ENCODE results near the gene CES3.
A peak's percentile ranks its signal among the peaks of the same experiment; 100 is the strongest.

CES3 gene

DNA sequence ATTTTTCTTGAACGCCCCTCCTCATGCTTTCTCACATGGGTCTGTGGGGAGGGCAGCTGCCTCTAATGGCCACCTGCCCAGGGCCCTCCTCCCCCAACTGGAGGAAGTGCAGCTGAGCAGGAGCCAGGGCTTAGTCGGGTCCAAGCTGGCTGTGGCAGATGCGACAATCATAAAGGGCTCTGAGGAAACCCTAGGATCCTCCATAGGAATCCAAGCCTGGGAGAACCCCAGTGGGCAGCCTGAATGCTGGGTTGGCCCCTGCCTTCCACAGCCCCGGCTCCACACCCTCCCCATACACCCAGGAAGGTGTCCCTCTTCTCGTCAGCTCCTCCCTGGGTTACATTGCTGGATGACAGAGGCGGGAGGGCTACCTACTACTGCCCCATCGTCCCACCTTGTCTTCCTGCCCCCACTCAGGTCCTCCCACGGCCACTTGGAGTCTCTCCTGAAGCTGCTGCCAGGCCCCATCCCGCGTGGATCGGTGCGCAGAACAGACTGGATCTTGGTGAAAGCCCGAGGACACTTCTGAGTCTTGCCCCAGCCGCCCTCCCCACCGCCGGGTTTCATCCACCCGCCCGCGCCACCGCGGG is 52.3 kb downstream of the CES3 start:
- DNase-seq = no peak

DNA sequence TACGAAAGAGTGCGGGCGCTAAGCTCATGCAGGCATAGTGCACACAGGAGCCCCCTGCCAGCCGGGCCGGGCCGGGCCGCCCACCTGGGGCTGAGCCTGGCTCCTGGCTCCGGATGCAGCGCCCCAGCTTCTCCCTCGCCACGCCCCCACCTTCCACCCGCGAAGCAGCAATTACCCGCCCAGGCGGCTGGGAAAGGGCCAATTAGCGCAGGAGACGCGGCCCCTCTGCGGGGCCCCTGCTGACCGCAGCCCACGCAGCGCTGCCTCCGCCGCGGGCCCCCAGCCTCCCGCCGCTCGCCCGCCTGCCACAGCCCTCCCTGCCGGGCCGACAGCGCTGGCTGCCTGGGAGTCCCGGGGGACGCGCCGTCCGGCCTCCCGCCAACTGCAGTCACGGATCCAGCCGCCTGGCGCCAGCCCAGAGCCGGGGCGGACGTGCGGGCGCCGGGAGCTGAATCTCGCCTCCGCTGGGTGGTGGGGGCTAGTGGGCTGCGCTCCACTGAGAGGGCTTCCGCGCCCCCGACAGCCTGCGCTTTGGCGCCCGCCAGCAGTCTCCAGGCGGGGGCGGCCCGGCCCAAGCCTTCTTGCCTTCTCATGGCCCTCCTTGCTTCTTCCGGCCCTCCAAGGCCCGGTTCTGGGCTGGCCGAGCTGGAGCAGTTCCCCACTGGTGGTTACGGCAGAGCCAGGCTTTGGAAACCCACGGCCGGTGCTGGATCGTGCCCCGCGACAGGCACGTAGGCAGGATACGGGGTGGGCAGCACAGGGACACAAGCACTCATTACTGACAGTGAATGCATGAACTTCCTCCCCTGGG is 53.0 kb downstream of the CES3 start:
- DNase-seq = peak; percentile 60 to 85 (median 70)

DNA sequence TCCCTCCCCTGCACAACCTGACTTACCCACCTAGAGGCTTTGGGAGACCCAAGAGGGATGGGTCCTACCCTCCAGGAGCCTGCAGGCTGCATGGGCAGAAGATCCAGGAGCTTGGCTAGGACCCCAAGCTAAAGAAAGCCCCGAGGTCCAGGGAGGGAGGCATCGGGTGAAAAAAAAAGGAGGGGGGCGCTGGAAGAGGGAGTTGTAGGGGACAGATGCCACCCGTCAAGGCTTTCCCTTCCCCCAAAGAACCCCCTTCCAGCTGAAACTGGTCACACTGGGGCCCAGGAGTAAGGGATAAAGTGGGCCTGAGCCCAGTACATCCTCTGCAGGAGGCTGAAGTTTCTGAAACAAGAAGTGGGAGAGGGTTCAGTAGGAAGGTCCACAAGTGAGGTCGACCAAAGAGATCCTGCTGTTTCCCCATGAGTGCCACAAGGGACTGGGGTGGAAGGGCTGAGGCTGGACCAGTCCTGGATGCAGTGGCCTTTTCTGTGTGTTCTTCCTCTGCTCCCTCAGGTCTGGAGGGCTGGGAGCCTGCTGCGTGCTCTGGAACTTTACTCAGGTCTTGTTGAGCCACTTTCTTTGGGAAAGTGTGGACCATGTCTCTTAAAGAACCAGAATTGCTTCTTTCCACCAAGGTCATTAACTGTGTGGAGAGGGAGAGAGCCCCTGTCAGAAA is 53.7 kb downstream of the CES3 start:
- DNase-seq = no peak

DNA sequence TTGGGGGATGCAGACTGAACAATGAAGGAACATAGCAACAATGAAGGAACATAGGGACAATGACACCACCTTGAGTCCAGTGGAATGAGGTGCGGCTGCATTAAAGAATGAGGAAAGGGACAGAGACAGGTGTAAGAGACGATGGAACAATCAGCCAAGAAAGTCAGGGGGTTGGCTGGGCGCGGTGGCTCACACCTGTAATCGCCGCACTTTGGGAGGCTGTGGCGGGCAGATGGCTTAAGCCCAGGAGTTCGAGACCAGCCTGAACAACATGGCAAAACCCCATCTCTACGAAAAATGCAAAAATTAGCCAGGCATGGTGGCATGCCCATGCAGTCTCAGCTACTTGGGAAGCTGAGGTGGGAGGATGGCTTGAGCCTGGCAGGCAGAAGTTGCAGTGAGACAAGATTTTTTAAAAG is 54.3 kb downstream of the CES3 start:
- peak in 1 of 5 donors; percentile 36 for DNase-seq

DNA sequence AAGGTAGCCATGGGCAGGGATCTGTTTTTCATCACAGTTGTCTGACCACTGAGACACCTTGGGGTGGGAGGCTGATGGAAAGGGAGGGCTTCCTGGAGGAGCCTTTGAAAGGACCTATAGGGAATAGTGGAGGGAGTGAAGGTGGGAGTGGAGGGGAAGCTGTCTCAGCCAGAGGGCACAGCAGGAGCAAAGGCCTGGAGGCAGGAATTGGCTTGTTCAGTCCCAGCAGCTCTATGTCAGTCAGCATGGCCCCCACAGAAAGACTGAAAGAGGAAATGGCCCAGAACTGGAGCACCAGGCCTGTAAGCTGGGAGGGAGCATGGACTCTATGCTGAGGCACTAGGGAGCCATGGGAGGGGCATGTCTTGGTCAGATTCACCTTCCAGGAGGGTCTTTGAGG is 55.1 kb downstream of the CES3 start:
- no peak for DNase-seq

DNA sequence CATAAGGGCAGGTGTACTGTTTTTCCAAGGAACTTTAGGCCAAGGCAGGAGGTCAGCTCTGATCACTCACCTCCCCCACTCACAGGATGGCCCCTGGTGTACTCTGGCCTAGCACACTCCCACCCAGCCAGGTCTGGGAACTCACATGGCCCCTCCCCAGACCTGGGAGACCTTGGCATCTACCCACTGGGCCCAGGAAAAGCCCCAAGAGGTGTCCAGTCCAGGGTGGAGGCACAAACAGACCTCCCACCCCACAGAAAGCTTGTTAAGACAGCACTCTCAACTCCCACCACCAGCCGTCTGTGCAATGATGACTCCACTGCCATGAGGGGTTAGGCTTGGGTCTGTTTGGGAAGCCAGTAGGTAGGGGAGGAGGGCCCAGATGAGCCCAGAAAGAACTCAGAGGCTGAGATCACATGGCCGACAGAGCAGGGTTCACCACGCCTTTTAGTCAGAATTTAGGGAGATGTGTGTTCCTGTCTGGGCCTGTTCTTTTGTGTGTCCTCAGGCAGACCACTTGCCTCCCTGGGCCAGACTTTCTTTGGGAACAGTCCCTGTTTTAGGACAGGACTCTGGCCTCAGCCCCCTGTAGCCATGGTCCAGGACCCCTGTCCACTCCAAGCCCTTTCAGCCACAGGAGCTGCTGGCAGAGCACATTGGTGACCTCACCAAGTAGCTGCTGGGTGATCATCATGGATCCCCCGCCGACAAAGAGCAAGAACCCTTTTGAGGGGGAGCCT is 55.8 kb downstream of the CES3 start:
- no peak for DNase-seq

DNA sequence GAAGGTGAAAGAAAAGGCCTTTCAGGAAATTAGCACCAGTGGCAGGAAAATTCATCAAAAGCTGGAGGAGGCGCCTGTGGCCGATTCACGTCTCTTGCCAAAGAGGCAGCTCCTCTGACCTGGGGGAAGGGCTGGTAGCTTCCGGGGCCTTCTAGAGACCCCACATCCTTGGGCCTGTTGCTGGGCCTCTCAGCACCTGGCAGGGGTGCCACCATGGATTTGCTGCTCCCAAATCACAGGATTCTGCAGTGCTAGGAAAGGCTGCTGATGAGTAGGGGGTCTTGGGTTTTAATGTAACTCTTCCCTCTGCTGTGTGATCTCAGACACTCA is 56.3 kb downstream of the CES3 start:
- no peak for DNase-seq

DNA sequence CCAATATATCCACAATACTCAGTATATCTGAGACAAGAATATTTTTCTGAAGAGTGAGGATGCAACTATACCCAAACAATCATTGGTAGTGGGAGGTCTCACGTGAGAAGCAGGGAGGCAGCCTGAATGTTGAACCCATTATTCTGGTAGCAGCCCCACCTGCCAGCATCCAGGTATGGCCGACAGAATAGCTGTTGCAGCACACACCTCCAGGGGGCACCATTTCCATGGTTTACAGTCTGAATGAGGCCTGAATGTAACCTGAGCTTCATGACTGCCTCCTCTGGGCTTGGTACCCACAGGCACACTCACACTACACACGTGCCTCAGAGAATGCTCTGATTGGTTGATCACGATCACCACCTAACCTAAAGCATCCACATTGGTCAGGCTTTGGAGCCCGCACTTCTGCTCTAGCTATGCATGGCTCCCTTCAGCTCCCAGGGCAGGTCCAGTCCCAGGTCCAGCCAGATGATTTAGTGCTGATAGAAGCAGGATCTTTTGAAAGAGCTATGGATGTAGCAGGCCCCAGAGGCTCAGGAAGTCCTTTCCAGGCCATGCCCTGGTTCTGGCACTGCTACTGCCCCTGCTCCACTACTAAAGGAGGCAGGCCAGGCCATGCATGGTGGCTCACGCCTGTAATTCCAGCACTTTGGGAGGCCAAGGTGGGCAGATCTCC is 56.9 kb downstream of the CES3 start:
- peak; percentile 61 to 91 (median 79) for DNase-seq

DNA sequence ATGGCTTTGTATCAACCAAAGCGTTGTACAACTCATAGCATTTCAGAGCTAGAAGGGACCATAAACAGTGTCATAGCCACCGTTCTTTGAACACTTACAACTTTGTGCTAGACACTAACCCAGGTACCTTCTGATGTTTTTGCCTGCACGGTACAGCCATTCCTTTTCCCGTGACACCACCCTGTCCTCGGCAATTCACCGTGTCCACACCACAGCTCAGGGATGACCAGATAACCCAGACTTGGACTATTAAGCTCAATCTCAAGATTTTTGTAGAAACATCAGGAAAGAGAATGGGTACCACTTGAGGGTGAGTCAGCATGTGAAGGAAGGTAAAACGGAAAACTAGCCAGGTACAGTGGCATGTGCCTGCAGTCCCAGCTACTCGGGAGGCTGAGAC is 58.1 kb downstream of the CES3 start:
- no peak for DNase-seq

DNA sequence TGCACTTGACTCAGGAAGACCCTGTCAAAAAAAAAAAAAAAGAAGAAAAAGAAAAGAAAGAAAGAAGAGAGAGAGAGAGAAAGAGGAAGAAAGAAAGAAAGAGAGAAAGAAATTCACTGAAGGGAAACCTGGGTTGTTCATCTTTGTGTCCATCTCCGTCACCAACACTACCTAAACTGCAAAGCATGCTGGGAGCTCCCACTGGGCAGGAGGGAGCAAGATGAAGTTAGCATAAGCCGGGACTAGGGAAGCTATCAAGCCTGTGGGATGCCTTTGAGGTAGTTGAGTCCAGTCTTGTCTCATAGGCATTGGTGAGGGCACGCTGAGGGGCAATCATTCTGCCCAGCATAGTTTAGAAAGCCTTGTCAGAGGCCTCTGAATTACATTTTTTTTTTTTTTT is 60.3 kb downstream of the CES3 start:
- DNase-seq = no peak

DNA sequence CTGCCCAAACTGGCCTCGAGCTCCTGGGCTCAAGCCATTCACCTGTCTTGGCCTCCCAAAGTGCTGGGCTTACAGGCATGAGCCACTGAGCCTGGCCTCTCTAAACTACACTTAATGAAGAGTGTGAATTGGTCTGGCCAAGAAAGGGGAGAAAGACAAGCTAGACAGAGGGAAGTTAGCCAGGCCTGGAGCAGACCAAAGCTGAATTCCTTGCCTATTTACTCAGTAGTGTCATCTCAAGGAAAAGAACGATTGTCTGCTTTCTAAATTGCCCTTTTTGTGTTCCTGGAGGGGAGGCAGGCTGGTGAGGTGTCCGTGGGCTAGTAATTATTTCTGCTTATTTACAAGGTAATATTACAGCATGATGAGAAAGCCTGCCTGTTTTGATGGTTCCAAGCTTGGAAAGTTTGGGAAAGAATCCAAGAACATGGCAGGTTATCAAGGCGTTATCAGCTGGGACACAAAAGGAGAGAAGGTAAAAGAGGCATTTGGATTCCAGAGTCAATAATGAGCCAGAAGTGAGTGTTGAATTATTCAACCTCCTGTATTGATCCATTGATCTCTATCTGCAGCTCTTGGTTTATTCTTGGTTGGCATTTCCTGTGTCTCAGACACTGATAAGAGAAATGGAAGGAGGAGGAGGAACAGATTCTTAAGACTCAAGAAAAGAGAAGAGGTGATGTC is 61.6 kb downstream of the CES3 start:
- DNase-seq = no peak

DNA sequence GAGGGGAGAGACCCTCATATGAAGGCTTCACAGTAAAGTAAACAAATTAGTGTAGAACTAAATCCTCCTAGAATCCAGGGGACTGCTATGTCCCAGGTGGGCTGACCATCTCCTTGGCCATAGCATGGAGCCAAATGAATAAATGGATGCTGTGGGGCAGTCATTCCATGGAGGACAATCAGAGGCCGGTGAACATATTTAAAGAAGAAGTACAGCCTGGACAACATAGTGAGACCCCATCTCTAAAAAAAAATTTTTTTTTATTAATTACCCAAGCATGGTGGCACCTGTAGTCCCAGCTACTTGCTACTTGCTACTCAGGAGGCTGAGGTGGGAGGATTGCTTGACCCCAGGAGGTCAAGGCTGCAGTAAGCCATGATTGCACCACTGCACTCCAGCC is 62.6 kb downstream of the CES3 start:
- DNase-seq = no peak
